ENCODE measurements around the gene OR9A4. TPM values are rescaled to one million over a fixed set of nuclear protein-coding genes. Genes with fewer than 3 reads are reported as not detected.

The OR9A4 gene, protein sequence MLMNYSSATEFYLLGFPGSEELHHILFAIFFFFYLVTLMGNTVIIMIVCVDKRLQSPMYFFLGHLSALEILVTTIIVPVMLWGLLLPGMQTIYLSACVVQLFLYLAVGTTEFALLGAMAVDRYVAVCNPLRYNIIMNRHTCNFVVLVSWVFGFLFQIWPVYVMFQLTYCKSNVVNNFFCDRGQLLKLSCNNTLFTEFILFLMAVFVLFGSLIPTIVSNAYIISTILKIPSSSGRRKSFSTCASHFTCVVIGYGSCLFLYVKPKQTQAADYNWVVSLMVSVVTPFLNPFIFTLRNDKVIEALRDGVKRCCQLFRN
- not detected in 2 replicates for total RNA-seq

DNA sequence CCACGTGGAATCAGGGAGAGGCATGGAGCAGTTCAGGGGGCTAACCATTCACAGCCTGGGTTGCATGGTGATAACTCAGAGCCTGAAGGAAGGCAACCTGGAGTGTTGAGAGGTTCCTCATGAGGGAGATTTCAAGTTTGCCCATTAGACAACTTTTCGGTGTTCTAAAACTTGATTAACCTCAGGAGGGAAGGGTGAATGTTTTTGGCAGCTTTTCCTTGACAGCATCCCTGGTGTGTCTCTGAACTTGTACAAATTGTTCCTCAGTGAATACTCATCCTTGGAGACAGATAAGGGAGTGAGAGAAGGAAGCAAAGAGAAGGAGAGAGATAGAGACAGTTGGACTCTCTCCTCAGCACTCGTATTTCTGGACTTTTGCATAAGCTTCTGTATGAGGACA lies at the start of gene OR9A4:
Gene OR9A4, plus strand, starts transcription at position 301 of the 400 bp plus-strand sequence. CDS start 2,477 bp downstream, outside the sequence.

DNA sequence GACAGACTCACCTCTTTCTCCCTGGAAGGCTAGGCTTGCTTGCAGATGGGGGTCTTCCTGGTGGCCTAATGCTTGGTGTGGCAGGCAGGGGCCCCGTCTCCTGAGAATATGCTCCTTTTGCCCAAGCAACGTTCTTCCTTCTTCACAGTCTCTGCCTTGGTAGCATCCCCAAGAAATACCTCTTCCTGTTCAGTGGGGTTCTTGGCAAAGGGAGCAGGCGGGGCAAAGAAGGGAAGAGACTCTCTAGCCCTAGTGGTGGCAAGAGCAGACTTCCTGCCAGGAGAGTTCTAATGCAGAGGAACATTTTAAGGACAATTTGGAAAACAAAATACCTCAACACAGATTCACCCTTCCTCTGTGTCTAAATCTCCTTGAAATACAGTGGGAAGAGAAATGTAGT lies 30.6 kb downstream of the OR9A4 start, which contains the start of gene CLEC5A:
Gene CLEC5A, minus strand, starts transcription at position 179 of the 400 bp plus-strand sequence. CDS start 682 bp downstream, outside the sequence.

Other genes starting within 250 kb of the OR9A4 start
- gene DENND11, start 214.2 kb upstream of the OR9A4 start, total RNA-seq: 1.7 and 1.9 TPM in 2 replicates
- gene WEE2, start 208.0 kb upstream of the OR9A4 start, total RNA-seq: not detected in 2 replicates
- gene SSBP1, start 178.0 kb upstream of the OR9A4 start, total RNA-seq: 226 and 265 TPM in 2 replicates
- not detected in 2 replicates for gene TAS2R3, start 152.3 kb upstream of the OR9A4 start, total RNA-seq
- under 0.01 TPM in 1 of 2 replicates, not detected in the other for gene TAS2R4, start 139.7 kb upstream of the OR9A4 start, total RNA-seq
- gene TAS2R5, start 126.2 kb upstream of the OR9A4 start, total RNA-seq: not detected in 2 replicates
- not detected in 2 replicates for gene PRSS37, start 74.9 kb upstream of the OR9A4 start, total RNA-seq
- gene CLEC5A, start 30.6 kb downstream of the OR9A4 start, total RNA-seq: not detected in 2 replicates
- not detected in 2 replicates for gene TAS2R38, start 57.4 kb downstream of the OR9A4 start, total RNA-seq
- gene MGAM, start 79.5 kb downstream of the OR9A4 start, total RNA-seq: not detected in 2 replicates
- gene MGAM2, start 195.3 kb downstream of the OR9A4 start, total RNA-seq: not detected in 2 replicates

All from bronchus fibroblast of lung (primary cell).